ENCODE measurements around the gene METAP2. TPM values are rescaled to one million over a fixed set of nuclear protein-coding genes. Genes with fewer than 3 reads are reported as not detected.
A peak's percentile ranks its signal among the peaks of the same experiment; 100 is the strongest.

METAP2 gene
- total RNA-seq, 1 donor from 2014 or later: 118 TPM

DNA sequence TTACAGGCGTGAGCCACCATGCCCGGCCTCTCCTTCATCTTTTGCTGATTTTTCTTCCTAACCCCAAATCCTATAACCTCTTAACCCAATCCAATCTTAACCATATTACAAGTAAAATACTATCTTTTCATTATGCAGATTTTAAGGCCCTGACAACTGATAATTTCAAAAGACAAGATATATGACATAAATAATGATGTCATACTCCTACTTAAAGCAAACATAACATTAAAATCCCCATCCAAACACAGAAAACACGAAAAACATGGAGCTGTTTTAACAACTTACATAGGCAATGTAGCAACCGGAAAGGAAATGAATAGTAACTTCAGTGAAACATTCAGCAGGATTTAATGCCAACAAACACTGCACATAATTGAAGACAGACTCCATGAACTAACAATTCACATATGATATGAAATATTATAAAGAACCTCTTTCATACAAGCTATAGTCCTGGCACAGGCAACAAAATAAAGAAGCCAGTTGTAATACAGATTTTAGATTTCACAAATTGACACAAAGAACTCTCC lies 55.8 kb downstream of the METAP2 start:
- Mint-ChIP-seq H3K27me3 (ENCODE audit: insufficient read depth) (no peaks in the 10 kb centered on the region), H3K4me1 (ENCODE audit: low read depth) (peaks cover 7% of the 10 kb centered on the region), H3K27ac (no peak overlapping the region), H3K9me3 (no peaks in the 10 kb centered on the region), H3K4me3 (no peak overlapping the region), H3K36me3 (ENCODE audit: low read depth) (no peaks in the 10 kb centered on the region)
- no peak for DNase-seq (ENCODE audit: low spot score)
- intact Hi-C loops (cut with micrococcal nuclease): loop anchor here (10.0 kb wide), 1 partner anchor 195 kb away; no protein-coding TSS in a partner anchor

DNA sequence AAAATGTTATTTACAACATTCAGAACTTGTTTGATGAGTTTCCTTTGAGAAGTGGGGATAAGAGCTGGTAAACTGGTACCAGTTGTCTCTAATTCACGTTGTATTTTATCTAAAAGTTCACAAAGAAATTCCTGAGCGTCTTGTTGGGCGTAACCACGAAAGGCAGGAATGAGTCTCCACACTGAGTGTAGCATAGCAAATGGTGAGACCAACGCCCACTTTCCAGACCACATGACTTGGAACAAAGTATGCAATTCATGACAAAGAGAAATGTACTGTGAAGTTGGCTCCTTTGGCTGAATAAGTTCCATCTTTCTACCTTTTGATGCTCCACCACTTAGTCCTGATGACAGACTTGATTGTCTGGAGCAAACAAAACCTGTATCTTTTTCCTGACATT lies 58.9 kb downstream of the METAP2 start:
- intact Hi-C loops (cut with micrococcal nuclease): loop anchor here (10.0 kb wide), 1 partner anchor 198 kb away; no protein-coding TSS in a partner anchor
- Mint-ChIP-seq H3K27ac (no peak overlapping the region), H3K4me1 (ENCODE audit: low read depth) (peaks cover 7% of the 10 kb centered on the region), H3K27me3 (ENCODE audit: insufficient read depth) (no peaks in the 10 kb centered on the region), H3K4me3 (no peak overlapping the region), H3K9me3 (no peaks in the 10 kb centered on the region), H3K36me3 (ENCODE audit: low read depth) (no peaks in the 10 kb centered on the region)
- no peak for DNase-seq (ENCODE audit: low spot score)

DNA sequence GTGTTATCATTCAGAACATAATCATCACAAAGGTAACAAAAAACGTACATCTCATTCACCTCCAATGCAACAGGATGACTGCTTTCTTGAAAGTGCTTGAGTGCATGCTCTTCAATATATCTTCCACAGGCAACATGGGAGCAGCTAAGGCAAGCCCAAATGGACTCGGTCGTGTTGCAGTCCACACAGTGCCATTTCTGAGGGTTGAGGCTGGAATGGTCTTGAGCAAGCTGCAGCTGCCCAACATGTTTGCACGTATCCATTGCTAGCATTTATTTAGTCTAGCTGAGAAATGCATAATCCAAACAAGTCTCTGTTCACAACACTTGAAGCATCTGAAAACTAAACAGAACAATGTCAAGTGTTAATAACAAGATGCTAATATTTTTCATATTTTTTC lies 60.0 kb downstream of the METAP2 start:
- Mint-ChIP-seq H3K4me3 (no peak overlapping the region), H3K36me3 (ENCODE audit: low read depth) (no peaks in the 10 kb centered on the region), H3K9me3 (no peaks in the 10 kb centered on the region), H3K4me1 (ENCODE audit: low read depth) (peaks cover 7% of the 10 kb centered on the region), H3K27me3 (ENCODE audit: insufficient read depth) (no peaks in the 10 kb centered on the region), H3K27ac (no peak overlapping the region)
- intact Hi-C loops (cut with micrococcal nuclease): loop anchor here (1.0 to 10.0 kb wide), 6 partner anchors 14 to 929 kb away; partner anchors contain the start of genes FGD6, NR2C1 and VEZT
- no peak for DNase-seq (ENCODE audit: low spot score)

DNA sequence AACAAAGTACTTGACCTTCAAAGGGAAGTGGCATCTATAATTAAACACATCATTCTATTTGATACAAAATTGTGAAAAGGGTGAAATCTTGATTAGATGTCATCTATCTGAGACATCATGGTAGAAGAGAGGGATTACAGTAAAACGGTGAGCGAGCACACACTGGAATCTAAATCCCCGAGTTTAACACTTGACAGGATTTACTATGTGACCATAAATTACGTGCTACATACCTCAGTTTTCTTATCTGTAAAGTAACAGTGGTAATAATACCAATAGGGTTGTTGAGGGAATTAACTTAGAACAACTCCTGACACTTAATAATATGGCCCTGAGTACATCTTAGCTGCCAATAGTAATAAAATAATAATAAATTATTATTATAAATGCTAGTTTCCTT lies 64.1 kb downstream of the METAP2 start:
- Mint-ChIP-seq H3K9me3 (no peaks in the 10 kb centered on the region), H3K4me3 (no peak overlapping the region), H3K4me1 (ENCODE audit: low read depth) (peaks cover 3% of the 10 kb centered on the region), H3K36me3 (ENCODE audit: low read depth) (no peaks in the 10 kb centered on the region), H3K27ac (no peak overlapping the region), H3K27me3 (ENCODE audit: insufficient read depth) (peaks cover 2% of the 10 kb centered on the region)
- no peak for DNase-seq (ENCODE audit: low spot score)
- intact Hi-C loops (cut with micrococcal nuclease): loop anchor here (10.0 kb wide), 1 partner anchor 203 kb away; no protein-coding TSS in a partner anchor

DNA sequence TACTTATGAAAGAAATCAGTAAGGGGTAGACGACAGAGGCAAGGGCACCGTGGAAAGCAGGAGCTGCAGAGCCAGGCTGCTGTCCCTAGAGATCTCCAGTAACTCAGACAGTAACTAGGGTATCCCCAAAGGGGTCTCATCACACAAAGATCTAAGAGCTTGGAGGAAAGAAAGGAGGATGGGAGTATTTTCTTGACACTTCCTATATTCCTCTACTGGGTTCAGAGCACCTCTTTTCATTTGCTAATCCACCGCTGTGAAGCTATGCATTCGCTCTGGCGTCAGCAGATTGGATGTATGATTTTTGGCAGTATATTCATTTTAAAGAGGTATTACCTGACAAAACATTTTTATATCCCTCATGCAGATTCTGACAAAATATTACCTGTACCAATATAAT lies 64.7 kb downstream of the METAP2 start:
- no peaks in the 10 kb centered on the region for H3K4me1 Mint-ChIP-seq (ENCODE audit: low read depth)
- no peaks in the 10 kb centered on the region for H3K9me3 Mint-ChIP-seq
- no peak overlapping the region for H3K27ac Mint-ChIP-seq

GRCh38 chr12:95541436-95541835 lies 67.5 kb downstream of the METAP2 start:
- Mint-ChIP-seq H3K27me3 (ENCODE audit: insufficient read depth) (peaks cover 2% of the 10 kb centered on the region), H3K27ac (no peak overlapping the region)

More for the DNA sequence above, 64.7 kb downstream of the METAP2 start:
- no peak for DNase-seq (ENCODE audit: low spot score)
- no peaks in the 10 kb centered on the region for H3K36me3 Mint-ChIP-seq (ENCODE audit: low read depth)
- peaks cover 2% of the 10 kb centered on the region for H3K27me3 Mint-ChIP-seq (ENCODE audit: insufficient read depth)
- H3K4me3 Mint-ChIP-seq: no peak overlapping the region
- intact Hi-C loops (cut with micrococcal nuclease): loop anchor here (10.0 kb wide), 1 partner anchor 204 kb away; no protein-coding TSS in a partner anchor

GRCh38 chr12:95543305-95543704 lies 69.4 kb downstream of the METAP2 start:
- H3K36me3 Mint-ChIP-seq (ENCODE audit: low read depth): no peaks in the 10 kb centered on the region
- no peak overlapping the region for H3K4me3 Mint-ChIP-seq
- intact Hi-C loops (cut with micrococcal nuclease): no loop called here

More at GRCh38 chr12:95541436-95541835, 67.5 kb downstream of the METAP2 start:
- no peaks in the 10 kb centered on the region for H3K4me1 Mint-ChIP-seq (ENCODE audit: low read depth)
- no peaks in the 10 kb centered on the region for H3K9me3 Mint-ChIP-seq
- no peak overlapping the region for H3K4me3 Mint-ChIP-seq
- no peaks in the 10 kb centered on the region for H3K36me3 Mint-ChIP-seq (ENCODE audit: low read depth)
- no peak for DNase-seq (ENCODE audit: low spot score)
- intact Hi-C loops (cut with micrococcal nuclease): no loop called here

GRCh38 chr12:95544756-95545155 lies 70.8 kb downstream of the METAP2 start:
- peaks cover 3% of the 10 kb centered on the region for H3K27me3 Mint-ChIP-seq (ENCODE audit: insufficient read depth)

More at GRCh38 chr12:95543305-95543704, 69.4 kb downstream of the METAP2 start:
- peaks cover 11% of the 10 kb centered on the region for H3K4me1 Mint-ChIP-seq (ENCODE audit: low read depth)
- no peak for DNase-seq (ENCODE audit: low spot score)
- no peak overlapping the region for H3K27ac Mint-ChIP-seq
- H3K27me3 Mint-ChIP-seq (ENCODE audit: insufficient read depth): peaks cover 2% of the 10 kb centered on the region
- no peaks in the 10 kb centered on the region for H3K9me3 Mint-ChIP-seq

DNA sequence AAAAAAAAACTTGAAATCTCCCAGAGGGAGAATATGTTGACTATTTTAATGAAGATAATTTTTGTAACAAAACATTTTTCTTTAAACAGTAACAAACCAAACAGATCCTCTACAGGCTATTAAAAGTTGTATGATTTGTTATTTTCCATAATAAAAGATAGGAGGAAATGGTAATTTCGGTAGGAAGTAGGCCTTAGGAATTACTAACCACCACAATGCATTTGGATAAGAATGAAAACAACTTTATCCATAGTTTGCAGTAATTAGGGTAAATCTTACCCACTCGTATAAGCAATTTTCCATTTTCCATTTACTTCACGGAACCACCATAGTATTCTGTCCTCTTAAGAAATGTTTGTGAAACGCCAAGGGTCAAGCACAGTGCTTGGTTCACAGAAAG lies 71.4 kb downstream of the METAP2 start:
- DNase-seq (ENCODE audit: low spot score): no peak
- Mint-ChIP-seq H3K27me3 (ENCODE audit: insufficient read depth) (peaks cover 3% of the 10 kb centered on the region), H3K4me1 (ENCODE audit: low read depth) (peaks cover 11% of the 10 kb centered on the region), H3K27ac (no peak overlapping the region), H3K36me3 (ENCODE audit: low read depth) (peaks cover 3% of the 10 kb centered on the region), H3K9me3 (peaks cover 7% of the 10 kb centered on the region), H3K4me3 (no peak overlapping the region)
- intact Hi-C loops (cut with micrococcal nuclease): loop anchor here (5.0 kb wide), 1 partner anchor 972 kb away; no protein-coding TSS in a partner anchor

More at GRCh38 chr12:95544756-95545155, 70.8 kb downstream of the METAP2 start:
- H3K9me3 Mint-ChIP-seq: peaks cover 7% of the 10 kb centered on the region
- peaks cover 11% of the 10 kb centered on the region for H3K4me1 Mint-ChIP-seq (ENCODE audit: low read depth)
- H3K4me3 Mint-ChIP-seq: no peak overlapping the region
- intact Hi-C loops (cut with micrococcal nuclease): loop anchor here (5.0 kb wide), 1 partner anchor 973 kb away; no protein-coding TSS in a partner anchor
- peaks cover 3% of the 10 kb centered on the region for H3K36me3 Mint-ChIP-seq (ENCODE audit: low read depth)
- H3K27ac Mint-ChIP-seq: no peak overlapping the region
- DNase-seq (ENCODE audit: low spot score): no peak

DNA sequence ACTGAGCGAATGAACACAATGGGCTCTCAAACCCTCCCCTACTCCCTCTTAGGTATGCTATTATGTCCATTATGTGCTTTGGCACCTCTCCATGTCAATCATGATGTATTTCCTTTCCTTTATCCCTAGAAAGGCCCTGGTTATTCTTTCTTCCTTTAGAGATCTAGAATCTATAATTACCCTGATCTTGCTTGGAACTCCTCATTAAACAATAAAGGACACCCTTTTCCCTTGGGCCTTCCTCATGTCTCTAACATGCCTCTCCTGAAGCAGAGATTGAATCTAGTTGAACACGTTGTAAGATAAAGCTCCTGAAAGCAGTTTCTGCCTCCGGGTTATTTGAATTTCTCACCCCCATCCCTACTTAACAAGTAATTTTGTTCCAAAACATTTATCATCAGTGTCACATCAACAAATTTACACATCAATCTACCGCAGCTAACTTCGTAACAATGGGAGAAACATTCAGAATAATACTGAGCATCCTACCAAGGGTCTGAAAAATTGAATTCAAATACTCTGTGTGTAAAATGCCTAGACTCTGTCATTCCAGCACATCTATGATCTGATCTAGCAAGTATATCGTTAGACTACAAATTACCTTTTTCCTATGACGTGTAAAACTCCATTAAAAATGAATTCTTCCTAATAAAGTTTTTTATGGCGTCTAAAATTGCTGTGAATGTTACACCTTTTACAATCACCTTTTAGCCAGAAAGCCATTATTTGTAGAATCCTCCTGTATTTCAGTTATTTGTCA lies 72.0 kb downstream of the METAP2 start:
- Mint-ChIP-seq H3K4me1 (ENCODE audit: low read depth) (peaks cover 11% of the 10 kb centered on the region), H3K4me3 (no peak overlapping the region), H3K27ac (no peak overlapping the region), H3K27me3 (ENCODE audit: insufficient read depth) (peaks cover 3% of the 10 kb centered on the region), H3K36me3 (ENCODE audit: low read depth) (peaks cover 3% of the 10 kb centered on the region), H3K9me3 (peaks cover 7% of the 10 kb centered on the region)
- DNase-seq (ENCODE audit: low spot score): no peak
- intact Hi-C loops (cut with micrococcal nuclease): loop anchor here (5.0 kb wide), 1 partner anchor 971 kb away; no protein-coding TSS in a partner anchor

- H3K27me3 Mint-ChIP-seq (ENCODE audit: insufficient read depth): peaks cover 3% of the 10 kb centered on the region
- intact Hi-C loops (cut with micrococcal nuclease): loop anchor here (5.0 kb wide), 1 partner anchor 971 kb away; no protein-coding TSS in a partner anchor
- H3K4me3 Mint-ChIP-seq: no peak overlapping the region
- H3K9me3 Mint-ChIP-seq: peaks cover 7% of the 10 kb centered on the region
- no peak overlapping the region for H3K27ac Mint-ChIP-seq
- no peak for DNase-seq (ENCODE audit: low spot score)
- H3K36me3 Mint-ChIP-seq (ENCODE audit: low read depth): peaks cover 3% of the 10 kb centered on the region
- peaks cover 16% of the 10 kb centered on the region for H3K4me1 Mint-ChIP-seq (ENCODE audit: low read depth)
These were observed 72.5 kb downstream of the METAP2 start for GRCh38 chr12:95546491-95546813.

- Mint-ChIP-seq H3K4me1 (ENCODE audit: low read depth) (peaks cover 27% of the 10 kb centered on the region), H3K27me3 (ENCODE audit: insufficient read depth) (peaks cover 3% of the 10 kb centered on the region), H3K27ac (peak overlapping the region; percentile 77), H3K36me3 (ENCODE audit: low read depth) (peaks cover 3% of the 10 kb centered on the region), H3K9me3 (peaks cover 7% of the 10 kb centered on the region), H3K4me3 (peak overlapping the region; percentile 91)
- no peak for DNase-seq (ENCODE audit: low spot score)
- intact Hi-C loops (cut with micrococcal nuclease): loop anchor here (1.0 to 5.0 kb wide), 6 partner anchors 13 to 970 kb away; partner anchors contain the start of genes FGD6, METAP2, NDUFA12 and VEZT
These were observed 73.6 kb downstream of the METAP2 start for GRCh38 chr12:95547522-95548055.
